HCT116 (cell line): Measurements from ENCODE around the gene EXOC4. TPM values are rescaled to one million over a fixed set of nuclear protein-coding genes. Genes with fewer than 3 reads are reported as not detected.

Experiments used
- ATAC-seq: fragments of 200-7000 bp; cut with Tn5 transposase; 2 replicates; pipeline ENCODE4 v1.9.1; 2020; ENCODE audit warnings: mild to moderate bottlenecking, moderate library complexity
- BruUV-seq: library from RNA; stranded (reverse); fragments of 400-500 nt; replicated peaks from 2 replicates; lab custom pipeline; 2021; lab: Mats Ljungman, UMichigan
- CTCF ChIA-PET: fragments of 300-600 bp; sonication (Branson Sonifier 250); formaldehyde crosslinking; loops from one replicate; lab custom pipeline; 2021; ENCODE audit warnings: antibody characterized with exemption; lab: Charles Lee
- POLR2A ChIA-PET: fragments of 300-600, 350-600 bp; sonication (Branson Sonifier 250); formaldehyde crosslinking; loops from one replicate; lab custom pipeline; 2021; ENCODE audit warnings: antibody characterized with exemption; lab: Charles Lee
- RAD21 ChIA-PET, 2 experiments: fragments of 300-600 bp; sonication (Branson Sonifier 250); formaldehyde crosslinking; loops; one replicate each; lab custom pipeline; 2023; ENCODE audit warnings: low total read pairs in 2 of 2; ENCODE audit not compliant: uncharacterized antibody in 2 of 2, unreplicated experiment in 2 of 2, low non-redundant PET in 1 of 2; lab: Charles Lee
- DNase-seq: peaks from one replicate; pipeline ENCODE4 v3.0.0-alpha.2; 2010; ENCODE audit warnings: low read depth, low spot score
- H2AFZ ChIP-seq: fragments of 200-600 bp; shearing (Covaris generic), sonication (generic); 2 replicates; pipeline ENCODE4 v1.6.1; 2017; ENCODE audit warnings: low read depth, mixed run types, mixed read lengths, antibody characterized with exemption, low read length; ENCODE audit not compliant: poor library complexity, severe bottlenecking
- H3K27ac ChIP-seq: 2 replicates; pipeline ENCODE4 v1.5.1; 2012; ENCODE audit warnings: low read depth, low read length
- H3K27me3 ChIP-seq: fragments of 200-600 bp; sonication (generic); 2 replicates; pipeline ENCODE4 v1.6.1; 2016; ENCODE audit warnings: mixed run types, low read length, mixed read lengths; ENCODE audit not compliant: insufficient read depth
- H3K36me3 ChIP-seq, 2 experiments: fragments of 200-500 bp in 1 of 2; fragments of 200-600 bp in 1 of 2; sonication (Bioruptor generic) in 1 of 2; sonication (generic) in 1 of 2; 2 replicates each; pipeline versions ENCODE4 v1.5.1 to v1.6.1; 2014 to 2016; ENCODE audit warnings: low read length in 2 of 2, inconsistent platforms in 1 of 2, mixed read lengths in 1 of 2, mixed run types in 1 of 2; ENCODE audit not compliant: insufficient read depth in 2 of 2, control insufficient read depth in 1 of 2
- H3K4me1 ChIP-seq, 2 experiments: fragments of 200-600 bp in 1 of 2; sonication (generic) in 1 of 2; 2 replicates each; pipeline versions ENCODE4 v1.5.1 to v1.6.1; 2012 to 2017; ENCODE audit warnings: low read length in 2 of 2, inconsistent platforms in 1 of 2, mild to moderate bottlenecking in 1 of 2, mixed read lengths in 1 of 2, mixed run types in 1 of 2, moderate library complexity in 1 of 2; ENCODE audit not compliant: insufficient read depth in 2 of 2, control insufficient read depth in 1 of 2
- H3K4me2 ChIP-seq: fragments of 200-600 bp; sonication (generic); 2 replicates; pipeline ENCODE4 v1.6.1; 2017; ENCODE audit warnings: mixed run types, low read length, mixed read lengths
- H3K4me3 ChIP-seq, 2 experiments: fragments of 200-600 bp in 1 of 2; sonication (generic) in 1 of 2; replicated peaks in 1 of 2; 2 replicates each; pipeline ENCODE4 v1.5.1; 2011 to 2016; ENCODE audit warnings: low read length in 2 of 2, control low read depth in 1 of 2, low read depth in 1 of 2, mild to moderate bottlenecking in 1 of 2, mixed read lengths in 1 of 2, mixed run types in 1 of 2
- H3K79me2 ChIP-seq: fragments of 200-600 bp; sonication (generic); 2 replicates; pipeline ENCODE4 v1.6.1; 2017; ENCODE audit warnings: mild to moderate bottlenecking, mixed run types, low read length, moderate library complexity, mixed read lengths; ENCODE audit not compliant: insufficient read depth
- H3K9ac ChIP-seq: fragments of 200-600 bp; sonication (generic); 2 replicates; pipeline ENCODE4 v1.6.1; 2016; ENCODE audit warnings: low read length, mixed read lengths
- H3K9me2 ChIP-seq: fragments of 200-600 bp; sonication (generic), shearing (Covaris generic); 2 replicates; pipeline ENCODE4 v1.6.1; 2017; ENCODE audit warnings: mixed run types, mild to moderate bottlenecking, moderate library complexity; ENCODE audit not compliant: insufficient read depth
- H3K9me3 ChIP-seq, 2 experiments: fragments of 200-500 bp in 1 of 2; fragments of 200-600 bp in 1 of 2; sonication (Bioruptor generic) in 1 of 2; sonication (generic) in 1 of 2; 2 replicates each; pipeline ENCODE4 v1.6.1; 2014 to 2017; ENCODE audit warnings: low read length in 2 of 2, mixed read lengths in 2 of 2, inconsistent platforms in 1 of 2, low read depth in 1 of 2, mild to moderate bottlenecking in 1 of 2, mixed run types in 1 of 2, moderate library complexity in 1 of 2; ENCODE audit not compliant: control insufficient read depth in 1 of 2, insufficient read depth in 1 of 2
- H4K20me1 ChIP-seq: fragments of 200-600 bp; sonication (generic), shearing (Covaris generic); 2 replicates; pipeline ENCODE4 v1.6.1; 2017; ENCODE audit warnings: mixed run types, mild to moderate bottlenecking, moderate library complexity; ENCODE audit not compliant: insufficient read depth
- ATF3 ChIP-seq: IDR thresholded peaks from 2 replicates; pipeline ENCODE4 v1.6.1; 2012
- CBX3 ChIP-seq: IDR thresholded peaks from 2 replicates; pipeline ENCODE4 v1.6.1; 2012; ENCODE audit warnings: low read depth
- CEBPB ChIP-seq: IDR thresholded peaks from 2 replicates; pipeline ENCODE4 v1.6.1; 2012; ENCODE audit warnings: low read depth
- CTCF ChIP-seq, 3 experiments: fragments of 200-600 bp in 1 of 3; sonication (generic) in 1 of 3; IDR thresholded peaks in 2 of 3; conservative IDR thresholded peaks in 1 of 3; 2 replicates each; pipeline ENCODE4 v1.5.1; 2012 to 2017; ENCODE audit warnings: low read depth in 2 of 3, low read length in 2 of 3, antibody characterized with exemption in 1 of 3, borderline replicate concordance in 1 of 3, control low read depth in 1 of 3, mild to moderate bottlenecking in 1 of 3, mixed read lengths in 1 of 3, mixed run types in 1 of 3, moderate library complexity in 1 of 3; ENCODE audit not compliant: insufficient read depth in 1 of 3
- ELF1 ChIP-seq: IDR thresholded peaks from 2 replicates; pipeline ENCODE4 v1.6.1; 2012; ENCODE audit warnings: low read depth, borderline replicate concordance
- EZH2phosphoT487 ChIP-seq: fragments of 200-600 bp; IDR thresholded peaks from 2 replicates; pipeline ENCODE4 v1.6.1; 2018; ENCODE audit warnings: antibody characterized with exemption, borderline replicate concordance
- FOSL1 ChIP-seq: IDR thresholded peaks from 2 replicates; pipeline ENCODE4 v1.6.1; 2012; ENCODE audit warnings: low read depth
- JUND ChIP-seq: IDR thresholded peaks from 2 replicates; pipeline ENCODE4 v1.6.1; 2012
- MAX ChIP-seq: IDR thresholded peaks from 2 replicates; pipeline ENCODE4 v1.6.1; 2012
- POLR2A ChIP-seq: IDR thresholded peaks from 2 replicates; pipeline ENCODE4 v1.7.0; 2011; ENCODE audit warnings: borderline replicate concordance; ENCODE audit not compliant: insufficient read depth, insufficient read length; ENCODE audit errors: extremely low read depth
- RAD21 ChIP-seq: IDR thresholded peaks from 2 replicates; pipeline ENCODE4 v1.6.1; 2012; ENCODE audit warnings: low read depth, mild to moderate bottlenecking
- SIN3A ChIP-seq: IDR thresholded peaks from 2 replicates; pipeline ENCODE4 v1.6.1; 2012; ENCODE audit warnings: low read depth
- SP1 ChIP-seq: IDR thresholded peaks from 2 replicates; pipeline ENCODE4 v1.6.1; 2012; ENCODE audit warnings: low read depth
- TCF7L2 ChIP-seq: IDR thresholded peaks from 2 replicates; pipeline ENCODE4 v1.7.0; 2011; ENCODE audit warnings: borderline replicate concordance, inconsistent platforms; ENCODE audit not compliant: insufficient read depth, insufficient read length; ENCODE audit errors: extremely low read depth
- ZBTB33 ChIP-seq: IDR thresholded peaks from 2 replicates; pipeline ENCODE4 v1.6.1; 2011; ENCODE audit warnings: mild to moderate bottlenecking, low read length, moderate library complexity; ENCODE audit not compliant: insufficient replicate concordance; ENCODE audit errors: extremely low read depth
- ZFX ChIP-seq: fragments of 450-650 bp; IDR thresholded peaks from 2 replicates; pipeline ENCODE4 v1.6.1; 2017
- ZNF274 ChIP-seq: fragments of 200-500 bp; sonication (Bioruptor generic); IDR thresholded peaks from 2 replicates; pipeline ENCODE4 v1.6.1; 2014; ENCODE audit warnings: mild to moderate bottlenecking, low read depth, low read length, inconsistent platforms
- intact Hi-C: fragments of 100-400 bp; cut with micrococcal nuclease; formaldehyde crosslinking; loops from 2 replicates; pipeline ENCODE4 v1.10.0; 2022
- total RNA-seq: library from RNA; stranded (reverse); gene quantifications from one replicate; pipeline ENCODE4 v1.2.1, GENCODE V29; 2021; ENCODE audit not compliant: unreplicated experiment

The EXOC4 gene
- total RNA-seq, 1 experiment from 2014 or later: 40.3 TPM

GRCh38 chr7:133718131-133718530 lies 465.3 kb downstream of the EXOC4 start:
- no peak overlapping the region for H3K27ac ChIP-seq
- no TSS peak for BruUV-seq
- no peak overlapping the region for H2AFZ ChIP-seq

More at GRCh38 chr7:133718131-133718530, 465.3 kb downstream of the EXOC4 start:
- CTCF ChIA-PET: no interaction called here
- Histone ChIP-seq H3K79me2 (no peaks in the 10 kb centered on the region), H3K36me3 (no peaks in the 10 kb centered on the region), H3K9me2 (no peaks in the 10 kb centered on the region), H3K27me3 (no peaks in the 10 kb centered on the region), H3K4me1 (no peaks in the 10 kb centered on the region), H3K9me3 (no peaks in the 10 kb centered on the region), H4K20me1 (no peaks in the 10 kb centered on the region), H3K4me2 (no peak overlapping the region)
- POLR2A ChIA-PET: no interaction called here
- intact Hi-C loops: no loop called here
- RAD21 ChIA-PET: no interaction called here
- TF ChIP-seq JUND: no peak
- TF ChIP-seq FOSL1: no peak
- TF ChIP-seq SP1: no peak
- no peak for TF ChIP-seq CTCF (IDR thresholded peaks at IDR 0.05 in 2 of 3, conservative IDR thresholded peaks at IDR 0.05 in 1 of 3; ENCODE audit: borderline replicate concordance in 1 of 3, insufficient read depth in 1 of 3, low read depth in 2 of 3, low read length in 2 of 3)
- TF ChIP-seq ATF3: no peak
- no peak for TF ChIP-seq CEBPB
- TF ChIP-seq POLR2A: no peak
- no peak for TF ChIP-seq ZBTB33
- no peak for TF ChIP-seq RAD21
- TF ChIP-seq ZNF274: no peak
- no peak for TF ChIP-seq TCF7L2
- TF ChIP-seq MAX: no peak
- no peak for TF ChIP-seq EZH2phosphoT487
- TF ChIP-seq ELF1: no peak
- TF ChIP-seq ZFX: no peak
- no peak for TF ChIP-seq SIN3A
- no peak for TF ChIP-seq CBX3
- TF ChIP-seq, all 23 proteins: peak for 0
- H3K9ac ChIP-seq: no peak overlapping the region
- ATAC-seq (no peak), DNase-seq (no peak)
- no peak overlapping the region for H3K4me3 ChIP-seq
